HG03196 (cell line): Measurements from ENCODE around the gene WIPF2.

Experiments used
- ATAC-seq: cut with Tn5 transposase; IDR thresholded peaks from one replicate; pipeline ENCODE4 v1.9.1; 2021; ENCODE audit not compliant: unreplicated experiment

The WIPF2 gene

DNA sequence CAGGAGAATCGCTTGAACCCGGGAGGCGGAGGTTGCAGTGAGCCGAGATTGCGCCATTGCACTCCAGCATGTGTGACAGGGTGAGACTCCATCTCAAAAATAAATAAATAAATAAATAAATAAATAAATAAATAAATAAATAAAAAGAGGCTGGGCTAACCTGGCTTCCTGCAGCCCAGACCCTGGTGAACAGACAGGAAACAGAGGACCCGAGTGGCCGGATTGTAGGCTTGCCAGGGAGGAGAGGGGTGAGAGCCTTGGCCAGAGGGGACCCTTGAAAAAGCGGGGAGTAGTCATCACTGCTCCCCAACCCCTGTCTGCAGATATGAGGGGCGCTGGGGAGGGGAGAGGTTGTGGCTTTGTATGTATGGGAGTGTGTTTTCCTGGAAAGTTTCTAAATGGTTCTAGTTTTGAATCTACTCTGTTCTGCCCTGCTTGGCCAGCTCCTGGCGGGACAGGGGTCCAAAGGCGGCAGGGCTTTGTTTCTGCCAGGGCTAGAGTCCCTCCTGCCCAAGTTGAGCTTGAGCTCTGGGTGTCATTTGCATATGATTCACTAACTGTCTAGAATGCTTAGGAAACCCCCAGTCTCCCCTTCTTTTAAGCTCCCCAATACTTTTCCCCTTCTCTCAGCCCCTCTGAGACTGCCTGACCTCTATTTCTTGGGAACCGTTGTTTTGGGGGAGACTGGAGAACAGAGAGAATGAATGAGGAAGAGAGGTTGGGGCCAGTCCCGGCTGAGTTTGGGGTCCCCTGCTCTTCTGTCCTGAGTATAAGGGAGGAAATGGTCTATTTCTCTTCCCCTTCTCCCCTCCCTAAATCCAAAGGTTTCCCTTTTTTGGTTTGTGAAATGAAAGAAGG lies 106.3 kb downstream of the WIPF2 start:
- no peak for ATAC-seq

DNA sequence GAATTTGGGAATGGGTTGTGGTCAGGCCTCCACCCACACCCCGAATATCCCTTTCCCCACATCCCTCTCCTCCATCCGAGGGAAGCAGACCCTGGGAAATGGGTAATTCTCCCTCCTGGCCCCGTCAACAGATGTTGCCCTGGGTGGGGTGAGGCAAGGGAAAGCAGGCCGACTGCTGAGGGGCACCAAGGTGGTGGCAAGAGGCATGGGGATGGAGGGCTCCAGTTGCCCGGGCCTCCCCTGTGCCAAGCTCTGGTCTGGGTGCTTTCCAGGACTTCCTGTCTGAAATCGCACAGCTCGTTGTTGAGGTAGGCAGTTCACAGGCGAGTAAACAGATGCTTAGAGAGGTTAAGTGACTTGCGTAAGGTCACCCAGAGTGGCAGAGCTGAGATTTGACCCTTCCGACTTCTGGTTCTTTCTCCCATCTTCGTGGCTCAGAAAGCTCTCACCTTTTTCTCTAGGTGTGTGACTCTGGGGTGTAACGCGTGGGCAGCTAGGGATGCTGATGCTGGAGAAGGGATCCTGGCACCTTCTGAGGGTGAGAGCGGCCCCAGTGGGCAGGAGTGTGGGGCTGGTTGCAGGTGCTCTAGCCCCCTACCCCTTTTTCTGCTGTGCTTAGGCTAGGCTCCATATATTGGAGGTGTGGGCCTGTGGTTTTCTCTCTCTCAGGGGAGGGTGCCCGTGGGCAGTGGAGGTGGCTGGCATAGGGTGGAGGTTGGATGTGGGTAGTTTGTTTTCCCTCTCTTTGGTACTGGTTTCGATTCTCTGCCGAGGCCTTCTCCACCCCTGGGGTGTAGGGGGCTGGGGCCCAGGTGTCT lies 107.1 kb downstream of the WIPF2 start:
- ATAC-seq, result no peak

DNA sequence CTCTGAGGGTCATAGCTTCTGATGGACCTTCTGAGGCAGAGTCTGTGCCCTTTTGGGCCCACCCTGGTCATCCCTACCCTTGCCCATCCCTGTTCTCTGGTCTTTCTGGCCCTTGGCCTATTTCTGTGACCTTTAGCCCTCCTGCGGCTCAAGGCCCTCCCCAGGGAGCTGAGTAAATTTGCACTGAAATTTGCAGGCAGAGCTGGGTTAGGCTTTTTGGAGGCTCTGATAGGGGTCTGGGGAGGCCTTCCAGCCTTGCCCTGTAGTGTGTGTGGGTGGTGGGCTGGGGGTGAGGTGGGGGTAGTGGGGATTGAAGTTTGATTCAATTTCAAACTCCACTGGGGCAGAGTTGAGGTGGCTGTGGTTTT lies 107.7 kb downstream of the WIPF2 start:
- no peak for ATAC-seq

DNA sequence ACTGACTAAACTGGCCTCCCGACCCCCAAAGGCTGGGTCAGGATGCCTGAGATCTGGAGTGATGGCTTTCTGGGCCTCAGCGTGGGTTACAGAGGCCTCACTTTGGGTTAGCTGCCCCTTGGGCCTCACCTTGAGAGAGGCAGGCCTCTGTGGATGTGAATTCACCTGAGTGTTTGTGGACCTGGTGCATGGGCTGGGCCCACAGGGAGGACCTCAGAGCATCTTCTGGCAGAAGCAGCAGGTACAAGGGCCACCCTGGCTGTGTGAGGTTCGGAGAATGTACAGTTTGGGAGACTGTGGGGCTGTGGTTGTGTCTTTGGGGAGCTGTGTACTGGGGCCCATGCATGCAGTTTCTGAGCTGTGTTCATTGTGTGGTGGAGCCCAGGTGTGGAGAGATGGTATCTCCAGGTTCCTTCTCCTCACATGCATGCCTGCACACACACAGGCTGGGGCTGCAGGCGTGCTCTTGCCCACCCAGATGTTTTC lies 108.2 kb downstream of the WIPF2 start:
- no peak for ATAC-seq

DNA sequence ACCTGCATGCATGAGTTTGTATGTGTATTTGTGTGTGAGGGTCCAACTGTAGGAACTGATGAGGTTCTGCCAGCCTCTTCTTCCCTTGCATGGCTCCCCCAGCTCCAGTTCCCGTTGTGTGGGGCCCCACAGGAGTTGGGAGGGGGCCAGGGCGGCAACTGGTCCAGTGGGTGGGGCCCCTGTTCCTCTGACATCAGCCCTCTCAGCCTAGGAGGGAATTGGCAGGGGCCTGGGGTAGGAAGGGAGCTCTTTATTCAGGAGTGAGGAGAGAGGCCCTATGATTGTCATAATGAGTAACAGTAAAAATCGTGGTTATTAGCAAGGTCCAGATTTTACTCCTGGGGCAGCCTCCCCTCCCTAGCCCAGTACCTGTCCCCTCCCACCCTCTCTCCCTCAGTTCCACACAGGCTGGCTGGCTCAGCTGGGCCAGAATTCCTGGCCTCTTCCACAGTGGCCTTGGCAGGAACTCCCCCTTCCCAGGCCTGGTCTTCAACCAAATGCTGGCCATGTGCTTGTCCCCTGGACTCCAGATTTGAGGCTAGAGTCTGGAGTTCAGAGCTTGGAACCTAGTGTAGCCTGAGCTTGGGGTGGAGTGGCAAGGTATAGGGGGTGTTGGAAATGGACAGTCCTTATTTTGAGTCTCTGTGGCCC lies 108.8 kb downstream of the WIPF2 start:
- ATAC-seq, result no peak

DNA sequence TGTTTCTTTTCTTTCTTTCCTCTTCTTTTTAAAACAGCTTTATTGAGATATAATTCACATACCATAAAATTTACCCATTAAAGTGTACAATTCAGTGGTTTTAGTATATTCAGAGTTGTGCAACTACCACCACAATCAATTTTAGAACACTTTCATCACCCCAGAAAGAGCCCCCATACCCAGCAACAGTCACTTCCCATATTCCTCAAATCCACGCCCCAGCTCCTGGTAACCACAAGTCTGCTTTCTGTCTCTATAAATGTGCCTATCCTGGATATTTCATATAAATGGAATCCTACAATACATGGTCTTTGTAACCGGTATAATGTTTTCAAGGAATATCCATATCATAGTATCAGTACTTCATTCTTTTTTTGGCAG lies 109.3 kb downstream of the WIPF2 start:
- no peak for ATAC-seq

DNA sequence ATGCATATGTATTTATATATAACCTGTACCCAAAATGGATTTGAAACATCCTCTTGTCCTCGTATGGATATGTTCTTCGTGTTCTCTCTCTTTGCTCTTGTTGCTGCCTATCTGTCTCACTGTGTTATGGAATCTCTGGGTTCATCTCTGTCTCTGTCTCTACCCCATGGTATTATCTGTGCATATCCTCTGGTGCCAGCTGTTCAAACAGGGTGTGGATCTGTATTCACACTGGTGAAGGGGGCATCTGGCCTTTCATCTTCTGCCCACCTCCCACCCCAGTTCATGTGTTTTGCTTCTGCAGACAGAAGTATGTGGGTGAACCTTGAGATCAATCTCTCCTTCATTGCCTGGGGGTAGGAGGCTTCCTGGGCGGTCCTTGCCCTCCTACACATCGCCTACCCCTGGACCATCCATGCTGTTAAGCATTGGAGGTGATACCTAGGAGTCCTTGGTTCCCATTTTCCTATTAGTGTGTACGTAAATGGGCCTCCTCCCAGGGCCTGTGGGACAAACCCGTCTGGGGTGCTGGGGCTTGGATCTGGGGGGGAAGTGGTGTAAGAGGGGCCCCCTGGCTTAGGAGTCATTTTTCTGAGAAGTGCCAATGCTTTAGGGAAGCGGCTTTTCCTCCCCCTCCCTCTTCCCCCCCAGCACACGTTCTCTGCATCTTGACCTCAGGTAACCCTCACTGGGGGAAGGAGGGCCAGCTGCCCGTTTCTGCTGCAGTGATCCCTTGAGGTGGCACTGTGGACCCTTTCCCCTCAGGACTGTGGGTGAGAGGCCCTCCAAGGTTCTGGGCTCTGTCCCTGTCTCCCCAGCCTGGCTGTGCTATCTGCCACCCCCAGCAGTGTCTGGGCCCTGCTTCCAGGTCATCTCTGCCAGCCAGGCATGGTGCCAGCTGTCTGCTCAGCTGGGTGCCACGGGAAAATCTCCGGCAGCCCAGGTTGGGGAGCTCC lies 111.0 kb downstream of the WIPF2 start:
- no peak for ATAC-seq

DNA sequence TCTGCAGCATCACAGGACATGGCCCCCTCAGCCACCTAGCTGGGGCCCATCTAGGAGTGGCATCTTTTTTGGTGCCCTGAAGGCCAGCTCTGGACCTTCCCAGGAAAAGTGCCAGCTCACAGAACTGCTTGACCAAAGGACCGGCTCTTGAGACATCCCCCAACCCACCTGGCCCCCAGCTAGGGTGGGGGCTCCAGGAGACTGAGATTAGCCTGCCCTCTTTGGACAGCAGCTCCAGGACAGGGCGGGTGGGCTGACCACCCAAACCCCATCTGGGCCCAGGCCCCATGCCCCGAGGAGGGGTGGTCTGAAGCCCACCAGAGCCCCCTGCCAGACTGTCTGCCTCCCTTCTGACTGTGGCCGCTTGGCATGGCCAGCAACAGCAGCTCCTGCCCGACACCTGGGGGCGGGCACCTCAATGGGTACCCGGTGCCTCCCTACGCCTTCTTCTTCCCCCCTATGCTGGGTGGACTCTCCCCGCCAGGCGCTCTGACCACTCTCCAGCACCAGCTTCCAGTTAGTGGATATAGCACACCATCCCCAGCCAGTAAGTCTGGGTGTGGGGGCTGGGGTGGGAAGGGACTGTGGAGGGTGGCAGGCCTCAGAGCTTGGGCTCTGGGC lies 111.9 kb downstream of the WIPF2 start:
- ATAC-seq, result no peak

DNA sequence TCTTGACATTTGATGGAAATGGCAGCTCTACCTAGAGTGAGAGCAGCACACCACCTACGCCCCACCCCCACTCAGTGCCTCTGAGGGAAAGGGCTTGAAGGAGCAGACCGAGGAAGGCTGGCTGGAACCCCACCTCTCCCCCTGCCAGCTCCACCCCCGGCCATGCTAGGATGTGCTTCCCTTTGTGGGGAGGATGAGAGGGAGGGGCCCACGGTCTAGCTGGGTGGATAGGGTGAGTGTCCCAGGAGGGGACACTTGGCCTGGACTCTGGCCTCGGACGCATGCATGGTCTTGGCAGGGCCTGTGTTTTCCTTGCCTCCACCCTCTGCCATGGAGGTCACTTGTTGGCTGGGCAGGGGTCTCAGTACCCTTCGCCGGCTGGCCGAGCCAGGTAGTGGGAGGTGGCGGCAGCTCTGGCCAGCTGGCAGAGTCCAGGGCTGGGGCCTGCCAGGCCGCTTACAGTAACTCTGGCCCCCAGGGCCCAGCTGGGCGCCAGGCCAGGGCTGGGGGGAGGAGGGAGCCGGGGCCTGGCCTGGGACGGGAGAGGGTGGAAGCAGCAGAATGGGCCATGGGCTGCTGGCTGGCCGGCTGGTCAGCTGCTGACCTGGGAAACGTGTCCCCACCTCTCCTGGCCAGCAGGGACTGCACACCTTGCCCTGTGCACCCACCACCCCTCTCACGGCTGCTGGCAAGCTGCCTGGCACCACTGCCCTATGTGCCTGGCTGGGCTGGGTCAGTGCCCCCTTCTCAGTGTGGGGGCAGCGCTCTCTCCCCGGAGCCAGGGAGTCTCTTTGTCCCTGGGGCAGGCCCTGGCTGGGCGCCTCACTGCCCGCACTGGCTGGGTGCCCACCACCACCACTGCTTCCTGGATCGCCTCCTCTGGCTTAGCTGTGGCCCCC lies 112.9 kb downstream of the WIPF2 start:
- ATAC-seq, result no peak
